Loucy (cell line): ENCODE results near the gene DNMBP.

Experiments
- CTCF ChIP-seq: fragments of 200-600 bp; sonication (generic); conservative IDR thresholded peaks from 2 replicates; pipeline ENCODE4 v1.5.1; 2014; ENCODE audit warnings: mild to moderate bottlenecking, antibody characterized with exemption, low read length
- EZH2phosphoT487 ChIP-seq: fragments of 200-600 bp; IDR thresholded peaks from 2 replicates; pipeline ENCODE4 v1.6.1; 2018; ENCODE audit warnings: antibody characterized with exemption, mild to moderate bottlenecking, moderate library complexity, borderline replicate concordance

GRCh38 chr10:99852481-99853213, 157.1 kb downstream of the DNMBP start:
- TF ChIP-seq CTCF (no peak), EZH2phosphoT487 (no peak)
